DMS79 treated with DMSO at 0.1 percent for 48 hours (cell line): ENCODE measurements around the gene DGKB.

ENCODE experiments used
- DNase-seq: peaks from one replicate; lab custom pipeline; 2025; lab: John Stamatoyannopoulos, UW

The DGKB gene

DNA sequence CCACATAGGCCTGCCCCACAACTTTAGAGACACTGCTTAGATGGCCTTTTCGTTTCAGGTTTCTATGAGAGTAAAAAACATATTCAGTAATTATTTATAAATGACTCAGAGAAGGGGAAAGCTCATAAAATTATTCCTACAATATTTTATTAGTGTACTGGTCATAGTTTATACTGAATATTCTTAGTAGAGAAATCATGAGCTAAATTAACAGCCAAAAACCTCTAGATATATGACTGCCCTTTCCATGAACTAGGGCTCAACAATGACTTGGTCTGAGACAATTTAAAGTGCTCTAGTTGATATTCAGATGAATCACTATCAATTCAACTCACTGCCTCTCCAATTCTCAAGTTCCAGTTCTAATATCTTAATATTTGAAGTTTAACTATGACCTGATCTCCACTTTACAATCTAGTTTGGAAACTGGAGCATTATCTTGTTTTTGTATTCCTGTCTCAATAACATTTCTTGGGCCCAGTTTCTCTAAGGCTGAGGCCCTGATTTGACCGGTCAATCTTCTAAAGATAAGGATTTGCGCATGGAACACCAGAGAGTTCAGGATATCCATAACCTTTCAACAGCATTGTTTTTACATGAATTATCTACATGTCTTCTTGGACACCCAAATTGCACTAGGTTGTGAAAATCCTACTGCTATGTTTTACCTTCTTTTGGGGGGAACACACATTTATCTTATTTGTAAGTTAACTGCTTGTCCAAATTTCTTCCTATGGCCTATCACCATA is 141.6 kb downstream of the DGKB start:
- DNase-seq, result no peak

DNA sequence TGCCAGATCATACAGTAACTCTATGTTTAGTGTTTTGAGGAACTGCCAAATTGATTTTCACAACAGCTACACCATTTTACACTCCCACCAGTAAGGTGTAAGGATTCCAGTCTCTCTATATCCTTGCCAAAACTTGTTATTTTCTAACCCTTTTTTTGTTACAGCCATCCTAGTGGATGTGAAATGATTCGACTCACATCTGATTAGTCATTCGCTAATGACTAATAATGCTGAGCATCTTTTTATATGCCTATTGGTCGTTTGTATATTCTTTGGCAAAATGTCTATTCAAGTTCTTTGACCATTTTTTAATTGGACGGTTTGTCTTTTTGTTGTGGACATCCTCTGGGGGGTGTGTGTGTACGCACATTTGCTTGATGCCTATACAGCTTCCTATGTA is 142.8 kb downstream of the DGKB start:
- DNase-seq, result no peak

DNA sequence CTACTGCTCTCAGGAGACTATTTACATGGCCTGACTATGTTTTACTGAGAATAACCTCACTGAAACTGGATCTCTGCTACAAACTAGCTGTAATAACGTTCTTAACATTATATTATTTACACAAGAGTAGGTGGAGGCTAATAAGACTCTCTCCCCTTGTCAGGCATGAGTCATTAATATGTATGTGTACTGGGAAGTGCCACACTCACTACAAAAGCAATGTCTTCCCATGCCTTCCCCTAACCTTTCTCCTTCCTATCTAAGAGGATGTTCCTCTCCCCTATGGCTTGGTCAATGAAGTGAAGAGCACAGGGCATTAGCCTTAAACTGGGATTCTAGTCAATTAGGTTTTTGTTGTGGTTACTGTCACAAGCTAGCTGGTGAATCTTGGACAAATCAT is 147.9 kb downstream of the DGKB start:
- DNase-seq, result no peak

DNA sequence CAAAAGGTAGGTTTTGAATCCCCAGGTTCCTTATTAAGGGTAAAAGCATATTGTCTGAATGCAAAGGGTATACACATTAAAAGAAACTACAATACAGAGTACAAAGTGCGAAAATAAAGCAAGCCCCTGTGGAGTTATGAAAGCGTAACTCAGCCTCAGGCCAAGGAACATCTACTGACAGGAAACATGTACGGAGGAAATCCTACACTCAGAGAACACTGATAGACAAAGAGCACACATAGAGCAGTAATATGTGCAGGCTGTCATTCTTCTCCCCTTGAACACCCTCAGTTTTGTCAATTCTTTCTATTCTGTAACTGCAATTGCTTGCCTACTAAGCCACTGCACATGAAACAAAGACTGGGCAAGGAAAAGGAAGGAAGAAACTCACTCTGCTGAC is 150.2 kb downstream of the DGKB start:
- no peak for DNase-seq

DNA sequence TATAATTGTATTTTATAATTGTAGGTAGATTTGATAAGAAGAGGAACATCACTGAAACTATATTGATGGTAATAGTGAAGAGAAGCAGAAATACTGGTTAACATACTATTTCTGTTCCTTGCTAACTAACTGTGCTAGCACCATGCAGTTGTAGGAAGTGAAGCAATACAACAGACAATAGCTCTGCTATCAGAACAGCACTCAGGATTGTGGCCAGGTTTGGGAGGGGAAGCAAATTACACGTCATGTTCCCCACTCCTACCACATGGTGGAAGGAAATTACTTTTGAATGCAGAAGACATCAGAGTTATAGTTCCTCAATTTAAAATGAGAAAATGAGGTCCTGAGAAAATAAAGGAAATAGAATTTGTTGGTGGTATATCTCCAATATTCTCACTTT is 151.1 kb downstream of the DGKB start:
- no peak for DNase-seq

DNA sequence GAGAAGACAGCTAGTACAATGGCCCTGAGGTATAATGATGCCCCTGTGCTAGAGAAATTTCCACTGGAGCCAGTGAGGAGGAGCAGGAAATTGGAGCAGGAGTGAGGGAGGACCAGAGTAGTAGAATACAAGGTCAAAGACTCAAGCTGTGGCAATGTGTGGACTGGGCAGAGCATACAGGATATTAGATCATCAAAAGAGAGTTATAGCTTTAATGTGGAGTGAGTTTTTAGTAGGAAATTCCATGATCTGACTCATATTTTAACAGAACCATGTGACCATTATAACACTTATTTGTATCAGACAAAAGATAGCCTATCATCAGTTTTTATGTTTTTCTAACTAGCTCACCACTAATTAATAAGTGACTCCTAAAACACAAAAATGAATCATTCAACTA is 154.1 kb downstream of the DGKB start:
- no peak for DNase-seq

DNA sequence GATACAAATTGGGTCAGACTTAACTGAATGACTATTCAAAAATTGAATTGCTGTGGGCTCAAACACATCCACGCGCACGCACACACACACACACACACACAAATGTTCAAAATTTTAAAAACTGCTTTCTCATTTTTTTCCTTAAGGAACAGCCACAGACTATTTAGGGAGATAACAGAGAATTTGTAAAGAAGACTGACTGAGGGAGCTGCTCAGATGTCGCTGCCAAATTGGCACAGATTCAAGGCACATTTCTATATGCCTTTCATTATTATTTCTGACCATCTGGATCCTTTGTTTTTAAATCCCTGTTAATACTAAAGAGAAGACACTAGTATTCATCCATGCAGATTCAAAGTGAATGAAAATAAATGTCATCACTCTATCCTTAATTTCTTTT is 154.8 kb downstream of the DGKB start:
- DNase-seq, result no peak

DNA sequence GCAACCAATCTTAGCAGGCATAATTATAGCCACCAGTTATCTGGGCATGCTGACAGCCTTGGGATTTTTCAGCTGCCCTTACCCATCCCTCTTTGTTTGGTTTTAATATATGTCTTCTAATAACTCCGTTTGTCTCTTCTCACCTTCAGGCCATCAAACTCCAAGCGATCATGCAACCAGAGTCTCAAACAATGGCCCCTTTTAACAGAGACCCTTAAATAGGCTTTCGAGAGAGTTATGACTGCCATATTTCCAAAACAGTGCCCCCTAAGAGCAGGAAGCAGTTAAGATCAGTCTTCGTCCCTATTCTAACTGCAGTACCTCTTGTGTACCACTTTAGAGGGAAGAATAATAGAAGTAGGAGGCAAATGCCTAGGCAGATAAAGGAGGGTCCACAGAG is 157.5 kb downstream of the DGKB start:
- no peak for DNase-seq

DNA sequence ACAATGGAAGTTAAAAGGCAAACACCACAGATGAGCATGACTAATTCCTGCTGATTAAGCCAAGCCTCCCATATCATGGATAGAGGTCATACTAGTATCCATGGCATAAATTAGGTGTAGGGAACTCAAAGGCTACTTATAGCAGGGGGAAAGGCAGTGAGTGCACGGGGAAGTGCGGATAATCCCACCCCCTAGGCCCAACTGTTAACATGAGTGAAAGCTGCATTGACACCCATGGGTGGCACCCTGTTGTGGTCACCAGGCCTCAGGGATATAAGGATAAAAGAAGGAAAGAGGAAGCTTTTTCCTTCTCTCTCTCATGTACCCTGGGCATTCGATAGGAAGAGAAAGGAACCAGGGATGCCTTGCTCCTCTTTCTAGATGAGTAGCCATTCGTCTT is 161.9 kb downstream of the DGKB start:
- DNase-seq, result no peak

DNA sequence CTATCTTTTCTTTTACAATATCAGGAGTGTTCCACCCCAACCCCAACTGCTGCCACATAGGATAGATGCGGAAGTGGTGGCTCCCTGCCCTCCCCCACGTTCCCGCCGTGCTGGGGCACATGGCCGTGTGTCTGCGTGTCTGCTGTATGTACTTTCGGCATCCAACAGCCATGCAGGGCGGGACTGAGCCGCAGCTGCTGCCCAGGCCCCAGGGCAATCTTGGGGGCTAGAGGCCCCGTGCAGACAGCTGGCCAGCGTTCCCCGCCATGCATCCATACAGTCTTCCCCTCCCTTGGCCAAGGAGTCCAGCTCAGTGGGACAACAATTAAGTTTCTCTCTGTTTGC is 162.7 kb downstream of the DGKB start:
- no peak for DNase-seq

DNA sequence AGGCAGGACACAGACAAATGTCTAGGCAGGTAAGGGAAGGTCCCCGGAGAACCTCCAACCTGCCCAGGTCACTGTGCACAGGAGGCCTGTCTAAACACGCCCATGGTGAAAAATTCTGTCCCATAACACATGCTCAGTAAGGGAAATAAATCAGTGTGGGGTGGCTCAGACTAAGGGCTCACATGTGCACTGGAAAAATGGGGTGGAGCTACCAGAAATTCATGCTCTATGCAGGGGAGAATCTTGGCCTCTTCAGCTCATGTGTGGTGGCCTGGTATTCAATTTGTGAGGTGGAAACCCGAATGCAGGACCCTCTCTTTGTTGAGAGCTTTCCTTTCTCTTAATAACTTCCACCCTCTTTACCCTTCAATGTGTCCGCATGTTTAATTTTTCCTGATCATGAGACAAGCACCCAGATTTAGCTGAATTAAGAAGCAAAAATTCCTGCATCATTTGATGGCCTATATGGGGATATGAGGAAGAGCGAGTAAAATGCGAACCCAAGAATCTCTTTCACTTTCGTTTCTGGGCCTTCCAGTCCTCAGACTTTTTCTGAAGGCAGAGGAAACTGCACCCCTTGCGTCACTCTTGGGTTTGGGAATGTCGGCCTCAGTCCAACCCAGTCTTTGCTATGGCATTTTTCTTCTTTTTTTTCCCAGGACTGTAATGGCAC is 163.2 kb downstream of the DGKB start:
- DNase-seq, result no peak

DNA sequence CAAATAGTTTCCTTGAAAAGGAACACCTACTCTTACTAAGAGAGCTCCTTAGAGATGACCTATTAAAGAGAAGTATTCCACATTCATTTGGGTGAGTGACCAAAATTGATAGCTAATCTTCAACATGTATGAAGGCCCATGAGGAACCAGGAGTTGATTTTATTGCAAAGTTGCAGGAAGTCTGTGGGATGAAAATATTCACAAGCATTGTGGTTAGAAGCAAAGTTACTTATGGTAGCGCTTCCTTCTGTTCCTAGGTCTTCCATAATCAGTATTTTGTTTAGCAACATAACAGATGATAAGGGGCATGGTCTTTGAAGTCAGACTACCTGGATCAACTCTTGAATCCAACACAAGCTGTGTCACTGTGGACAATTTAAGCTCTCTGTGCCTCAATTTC is 164.5 kb downstream of the DGKB start:
- DNase-seq, result no peak

DNA sequence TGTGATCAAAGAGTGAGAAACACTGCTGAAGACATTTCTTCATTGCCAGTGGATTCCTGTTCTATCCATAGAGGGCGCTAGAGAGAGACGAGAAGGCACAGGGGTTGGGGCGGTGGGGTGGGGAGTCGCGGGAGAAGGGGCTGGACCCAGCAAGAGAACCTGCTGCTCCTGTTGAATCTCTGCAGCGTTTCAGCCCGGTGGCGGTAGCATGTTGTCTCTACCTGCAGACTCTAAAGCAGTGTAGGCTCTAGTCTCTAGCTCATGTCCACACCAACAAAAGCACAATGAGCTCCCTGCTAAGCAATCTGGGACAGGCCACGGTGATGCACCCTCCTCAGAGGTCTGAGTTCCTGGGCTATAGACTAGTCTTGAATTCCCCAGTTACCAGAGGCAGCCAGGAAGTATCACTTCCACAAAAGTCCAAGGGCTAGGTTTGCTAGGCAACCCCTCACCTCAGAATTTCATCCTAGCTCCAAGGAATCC is 167.7 kb downstream of the DGKB start:
- no peak for DNase-seq

DNA sequence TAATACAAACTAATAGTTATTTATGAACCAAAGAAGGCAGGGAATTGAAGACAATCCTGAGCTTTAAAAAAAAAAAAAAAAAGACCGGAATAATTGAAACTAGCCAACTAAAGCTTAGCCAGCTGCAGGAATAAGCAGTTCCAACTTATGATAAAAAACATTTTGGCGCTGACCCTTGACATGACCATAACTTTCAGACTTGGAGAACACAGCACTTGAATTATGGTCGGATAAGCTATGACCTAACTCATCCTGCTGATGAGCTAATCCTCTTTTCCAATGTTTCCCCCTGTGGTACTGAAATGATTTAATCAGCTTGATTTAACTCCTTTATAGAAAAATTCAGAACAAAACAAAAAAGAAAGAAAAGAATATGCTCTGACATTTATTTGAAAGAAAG is 181.8 kb downstream of the DGKB start:
- no peak for DNase-seq

DNA sequence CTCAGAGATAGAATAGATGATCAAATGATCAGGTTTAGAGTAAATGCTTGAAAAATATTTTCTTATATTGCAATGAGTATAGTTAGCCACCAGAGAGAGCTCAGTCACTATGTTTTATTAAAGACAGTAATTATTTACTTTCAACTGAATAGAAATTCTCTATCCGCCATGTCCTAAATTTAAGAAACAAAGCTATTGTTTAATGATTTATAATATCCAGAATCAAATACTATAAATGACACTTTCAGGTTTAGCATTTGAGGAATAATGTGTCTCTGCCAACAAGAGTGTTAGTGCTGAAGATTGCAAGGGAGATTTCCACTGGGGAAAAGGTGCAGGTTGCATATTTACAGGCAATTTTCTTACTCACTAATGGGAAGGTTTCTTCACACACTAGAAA is 184.7 kb downstream of the DGKB start:
- peak; percentile 27 for DNase-seq

DNA sequence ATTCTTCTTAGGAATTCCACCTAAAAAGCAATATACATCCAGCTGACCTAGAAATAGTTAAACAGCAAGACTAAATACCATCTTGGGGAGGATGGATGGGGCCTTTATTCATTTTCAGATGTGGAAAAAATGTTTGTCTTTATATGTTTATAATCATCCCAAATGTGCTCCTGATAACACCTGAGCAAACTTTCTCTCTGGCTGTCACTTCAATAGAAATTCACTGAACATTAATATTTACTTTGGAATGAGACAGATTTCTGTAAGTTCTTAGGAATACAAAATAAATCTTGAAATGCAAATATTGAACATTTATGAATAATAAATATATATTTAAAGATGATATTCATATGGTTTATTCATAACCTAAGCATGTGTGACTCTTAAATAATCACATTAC is 185.4 kb downstream of the DGKB start:
- no peak for DNase-seq

DNA sequence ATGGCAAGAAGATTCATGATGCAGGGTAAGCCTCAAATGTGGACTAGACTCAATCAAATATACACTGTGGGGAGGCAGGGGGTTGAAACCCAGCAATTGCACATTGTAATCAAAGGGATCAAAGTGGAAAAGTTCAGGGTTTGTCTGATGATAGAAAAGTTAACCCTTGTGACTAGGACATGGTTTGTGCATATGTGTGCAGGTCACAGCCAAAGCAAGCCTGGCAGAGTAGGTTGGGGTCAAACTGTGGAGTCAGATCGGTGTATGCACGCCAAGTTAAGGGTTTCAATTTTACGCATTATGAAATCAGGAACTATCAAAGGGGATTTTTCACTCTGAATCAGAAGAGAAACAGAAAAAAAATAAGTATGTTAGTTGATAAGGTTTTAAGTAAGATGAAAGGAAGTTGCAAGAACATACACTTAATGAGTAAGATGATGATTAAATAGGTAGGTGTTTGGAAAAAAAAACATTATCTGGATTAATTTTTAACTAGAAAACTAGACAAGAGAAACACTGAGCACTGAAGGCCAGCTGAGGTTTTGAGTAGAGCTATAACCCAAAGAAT is 188.3 kb downstream of the DGKB start:
- DNase-seq, result no peak

DNA sequence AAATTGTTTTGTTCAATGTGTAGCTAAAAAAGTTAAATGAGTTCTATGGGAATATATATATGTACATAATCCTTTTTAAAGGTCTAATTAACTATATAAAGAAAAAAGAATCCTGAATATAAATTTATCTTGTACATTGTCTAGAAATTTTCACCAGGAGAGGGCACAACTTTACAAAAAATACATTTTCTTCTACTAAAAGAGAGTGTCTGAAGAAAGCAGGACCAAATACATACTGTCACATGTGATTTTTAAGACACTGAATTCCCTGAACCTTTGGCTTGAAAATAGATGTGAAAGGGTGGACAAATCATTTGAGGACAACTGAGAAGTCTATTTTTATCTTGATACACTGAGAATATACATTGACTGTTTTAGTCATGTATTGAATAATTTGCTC is 204.3 kb downstream of the DGKB start:
- DNase-seq, result peak; percentile 8

DNA sequence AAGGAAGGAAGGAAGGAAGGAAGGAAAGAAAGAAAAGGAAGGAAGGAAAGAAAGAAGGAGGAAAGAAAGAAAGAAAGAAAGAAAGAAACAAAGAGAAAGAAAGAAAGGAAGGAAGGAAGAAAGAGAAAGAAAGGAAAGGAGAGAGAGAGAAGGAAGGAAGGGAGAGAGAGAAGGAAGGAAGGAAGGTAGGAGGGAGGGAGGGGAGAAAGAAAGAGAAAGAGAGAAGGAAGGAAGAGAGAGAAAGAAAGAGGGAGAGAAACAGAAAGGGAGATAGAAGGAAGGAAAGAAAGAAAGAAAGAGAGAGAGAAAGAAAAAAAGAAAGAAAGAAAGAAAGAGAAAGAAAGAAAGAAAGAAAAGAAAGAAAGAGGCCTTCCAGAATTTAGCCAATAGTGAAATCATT is 204.9 kb downstream of the DGKB start:
- DNase-seq, result no peak

DNA sequence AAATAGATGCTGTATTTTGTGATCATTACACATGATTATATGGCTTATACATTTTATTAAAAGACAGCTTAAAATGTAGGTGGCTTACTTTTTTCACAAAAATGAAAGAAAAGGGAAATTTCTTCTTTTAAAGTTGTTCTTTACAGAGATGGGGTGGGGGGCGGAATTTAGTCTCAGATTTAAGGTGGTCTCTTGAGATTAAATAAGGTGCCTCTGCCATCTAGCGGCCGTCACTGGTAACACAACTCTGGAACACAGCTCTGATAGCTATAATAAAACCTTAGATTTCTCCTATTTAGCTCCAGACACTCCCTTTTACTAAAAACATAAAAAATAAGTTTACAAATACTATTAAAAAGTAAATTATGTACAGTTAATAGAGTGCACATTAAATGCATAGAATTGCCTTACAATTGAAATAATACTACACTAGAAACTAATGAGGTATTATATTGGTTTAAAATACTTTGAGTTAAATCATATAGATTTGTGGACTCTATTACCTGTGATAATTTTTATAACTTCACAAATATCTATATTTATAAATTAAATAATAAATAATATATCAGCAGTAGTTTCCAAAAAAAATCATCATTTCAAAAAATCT is 210.9 kb downstream of the DGKB start:
- DNase-seq, result peak; percentile 16

DNA sequence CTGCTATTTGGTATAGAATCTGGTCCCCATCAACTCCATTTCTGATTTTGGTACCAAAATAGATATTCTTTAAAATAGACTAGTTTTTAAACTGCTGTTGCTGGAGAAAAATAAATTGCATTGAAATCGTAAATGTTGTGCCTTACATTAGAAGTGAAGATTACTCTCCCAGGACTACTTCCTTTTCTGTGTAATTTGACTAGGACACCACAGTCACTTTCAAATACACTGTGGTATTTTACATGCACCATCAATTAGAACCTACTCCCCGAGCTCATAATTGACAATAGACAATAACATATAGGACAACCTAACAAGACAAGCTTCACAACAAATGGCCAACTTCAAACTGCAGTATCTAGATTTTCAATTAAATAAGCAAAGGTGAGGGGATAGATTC is 211.5 kb downstream of the DGKB start:
- no peak for DNase-seq

DNA sequence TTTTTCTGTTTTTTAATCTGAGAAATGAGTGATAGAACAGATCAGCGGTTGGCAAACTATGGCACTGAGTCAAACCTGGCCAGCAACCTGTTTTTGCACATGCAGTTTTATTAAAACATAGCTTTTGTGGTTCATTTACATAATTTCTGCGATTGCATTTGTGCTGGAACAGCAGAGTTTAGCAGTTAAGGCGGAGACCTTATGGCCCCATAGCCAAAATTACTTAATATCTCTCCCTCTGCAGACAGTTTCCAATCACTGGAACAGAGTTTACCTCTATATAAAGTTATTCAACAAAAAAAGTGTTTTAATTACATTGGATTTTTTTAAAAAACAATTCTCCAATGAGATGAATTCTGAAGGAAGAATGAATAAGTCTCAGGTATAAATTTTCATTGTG is 212.1 kb downstream of the DGKB start:
- DNase-seq, result no peak

DNA sequence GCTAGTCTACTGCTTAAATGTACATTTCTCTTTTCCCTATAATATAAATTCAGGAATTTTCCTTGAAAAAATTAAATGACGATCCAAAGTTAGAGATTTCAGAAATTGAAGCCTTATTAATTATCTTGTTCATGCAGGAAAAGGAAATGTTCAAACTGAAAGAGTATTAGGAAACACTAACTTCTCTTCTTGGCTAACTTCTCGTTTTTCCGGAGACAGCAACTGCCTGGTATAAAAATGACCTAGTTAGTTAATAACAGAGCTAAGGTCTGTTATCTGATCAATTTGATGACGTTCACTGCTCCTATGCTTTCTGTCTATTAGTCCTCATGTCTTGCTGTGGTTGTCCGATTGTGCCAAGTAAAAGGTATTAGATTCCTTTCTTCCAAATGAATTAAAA is 212.5 kb downstream of the DGKB start:
- no peak for DNase-seq
